HEK293 (cell line): Measurements from ENCODE around the gene IER2.
"Not testable (repeated sequence)": the region's sequence is repeated elsewhere in the genome, so short reads cannot be mapped to it uniquely, and the experiment has no call there.

Experiments used
- CTCF ChIA-PET: fragments of 350-600 bp; formaldehyde crosslinking; extraction: SDS; loops from one replicate; lab custom pipeline; 2021; ENCODE audit warnings: antibody characterized with exemption; lab: Yijun Ruan, JAX
- POLR2A ChIA-PET: fragments of 300-600 bp; formaldehyde crosslinking; extraction: SDS; loops from one replicate; lab custom pipeline; 2020; ENCODE audit warnings: antibody characterized with exemption, inconsistent platforms; lab: Yijun Ruan, JAX
- H3K27ac ChIP-seq: fragments of 200-500 bp; sonication (Bioruptor generic); 2 replicates; pipeline ENCODE4 v1.5.1; 2014; ENCODE audit warnings: low read depth, low read length, control low read depth, inconsistent platforms; ENCODE audit errors: extremely low read depth
- H3K36me3 ChIP-seq, 2 experiments: fragments of 200-500 bp in 1 of 2; sonication (Bioruptor generic) in 1 of 2; 1 replicate in 1 of 2; 2 replicates in 1 of 2; pipeline ENCODE4 v1.5.1; 2014 to 2017; ENCODE audit warnings: inconsistent platforms in 2 of 2, low read length in 2 of 2; ENCODE audit not compliant: control insufficient read depth in 2 of 2, insufficient read depth in 1 of 2
- H3K4me1 ChIP-seq: fragments of 200-500 bp; sonication (Bioruptor generic); 2 replicates; pipeline ENCODE4 v1.5.1; 2014; ENCODE audit warnings: mild to moderate bottlenecking, low read length, inconsistent platforms; ENCODE audit not compliant: control insufficient read depth, insufficient read depth
- H3K4me3 ChIP-seq: 2 replicates; pipeline ENCODE4 v1.5.1; 2011; ENCODE audit warnings: low read depth, mild to moderate bottlenecking, control low read depth, low read length, moderate library complexity
- H3K9me3 ChIP-seq: fragments of 200-500 bp; sonication (Bioruptor generic); 2 replicates; pipeline ENCODE4 v1.5.1; 2014; ENCODE audit warnings: low read depth, low read length, inconsistent platforms; ENCODE audit not compliant: control insufficient read depth, insufficient read depth
- EGR2 ChIP-seq: fragments of 450-650 bp; formaldehyde crosslinking; IDR thresholded peaks from 2 replicates; pipeline ENCODE4 v1.5.1; 2016; ENCODE audit warnings: low read depth, missing biosample characterization, missing genetic modification characterization
- KLF1 ChIP-seq: fragments of 450-650 bp; formaldehyde crosslinking; IDR thresholded peaks from 2 replicates; pipeline ENCODE4 v1.5.1; 2016; ENCODE audit warnings: missing biosample characterization, missing genetic modification characterization
- MEIS1 ChIP-seq: sonication (generic); formaldehyde crosslinking; IDR thresholded peaks from 2 replicates; pipeline ENCODE4 v1.8.1; 2022; ENCODE audit warnings: missing genetic modification reagents, mild to moderate bottlenecking, borderline replicate concordance
- PRDM6 ChIP-seq: fragments of 450-650 bp; formaldehyde crosslinking; IDR thresholded peaks from 2 replicates; pipeline ENCODE4 v1.5.1; 2017; ENCODE audit warnings: missing biosample characterization, missing genetic modification characterization
- TRIM28 ChIP-seq: IDR thresholded peaks from 2 replicates; pipeline ENCODE4 v1.6.1; 2011; ENCODE audit warnings: low read length, control low read depth, borderline replicate concordance
- ZFP69B ChIP-seq: fragments of 450-650 bp; formaldehyde crosslinking; IDR thresholded peaks from 2 replicates; pipeline ENCODE4 v1.5.1; 2016; ENCODE audit warnings: missing biosample characterization, missing genetic modification characterization
- ZNF211 ChIP-seq: fragments of 450-650 bp; formaldehyde crosslinking; IDR thresholded peaks from 2 replicates; pipeline ENCODE4 v1.5.1; 2016; ENCODE audit warnings: low read depth, missing biosample characterization, missing genetic modification characterization
- ZNF23 ChIP-seq: fragments of 450-650 bp; formaldehyde crosslinking; IDR thresholded peaks from 2 replicates; pipeline ENCODE4 v1.5.1; 2016; ENCODE audit warnings: missing biosample characterization, missing genetic modification characterization, borderline replicate concordance
- ZNF324 ChIP-seq: fragments of 450-650 bp; formaldehyde crosslinking; IDR thresholded peaks from 2 replicates; pipeline ENCODE4 v1.5.1; 2016; ENCODE audit warnings: missing biosample characterization, missing genetic modification characterization
- ZNF341 ChIP-seq: fragments of 450-650 bp; formaldehyde crosslinking; IDR thresholded peaks from 2 replicates; pipeline ENCODE4; 2016; ENCODE audit warnings: low read depth, missing biosample characterization, missing genetic modification characterization
- ZNF350 ChIP-seq: fragments of 450-650 bp; formaldehyde crosslinking; IDR thresholded peaks from 2 replicates; pipeline ENCODE4 v1.5.0; 2017; ENCODE audit warnings: missing biosample characterization, mild to moderate bottlenecking, missing genetic modification characterization
- ZNF366 ChIP-seq: fragments of 450-650 bp; formaldehyde crosslinking; conservative IDR thresholded peaks from 2 replicates; pipeline ENCODE4 v1.5.1; 2016; ENCODE audit warnings: missing biosample characterization, missing genetic modification characterization
- ZNF433 ChIP-seq: fragments of 450-650 bp; formaldehyde crosslinking; IDR thresholded peaks from 2 replicates; pipeline ENCODE4 v1.5.1; 2016; ENCODE audit warnings: missing biosample characterization, missing genetic modification characterization, low read depth
- ZNF692 ChIP-seq: fragments of 450-650 bp; formaldehyde crosslinking; IDR thresholded peaks from 2 replicates; pipeline ENCODE4 v1.5.1; 2016; ENCODE audit warnings: missing biosample characterization, missing genetic modification characterization
- ZNF843 ChIP-seq: fragments of 450-650 bp; formaldehyde crosslinking; IDR thresholded peaks from 2 replicates; pipeline ENCODE4 v1.5.1; 2016; ENCODE audit warnings: missing biosample characterization, missing genetic modification characterization

Gene IER2

GRCh38 chr19:13189600-13189999, 39.4 kb downstream of the IER2 start:
- H3K4me3 ChIP-seq = no peak overlapping the region
- TF ChIP-seq ZNF324 (tag by site-specific recombination) = no peak
- TF ChIP-seq TRIM28 = no peak
- TF ChIP-seq MEIS1 (CRISPR knock-in tag) = no peak
- TF ChIP-seq ZNF843 (tag by site-specific recombination) = no peak
- TF ChIP-seq ZNF350 (tag by site-specific recombination) = no peak
- TF ChIP-seq ZNF433 (tag by site-specific recombination) = no peak
- no peaks in the 10 kb centered on the region for H3K36me3 ChIP-seq
- H3K27ac ChIP-seq = no peak overlapping the region
- no peaks in the 10 kb centered on the region for H3K9me3 ChIP-seq
- H3K4me1 ChIP-seq = no peaks in the 10 kb centered on the region
- CTCF ChIA-PET = interaction anchor here (0.7 kb wide), 2 partner anchors 25 to 221 kb away, joined by 3 to 7 read pairs; no protein-coding TSS in a partner anchor
- POLR2A ChIA-PET = interaction anchor here (0.6 to 1.1 kb wide), 4 partner anchors 22 to 98 kb away, joined by 3 to 5 read pairs (median 4); no protein-coding TSS in a partner anchor

GRCh38 chr19:13190781-13191540, 40.8 kb downstream of the IER2 start:
- Histone ChIP-seq H3K9me3 (no peaks in the 10 kb centered on the region), H3K27ac (no peak overlapping the region), H3K4me3 (no peak overlapping the region), H3K36me3 (no peaks in the 10 kb centered on the region), H3K4me1 (no peaks in the 10 kb centered on the region)
- ChIA-PET CTCF (interaction anchor here (0.6 to 0.8 kb wide), 3 partner anchors 9 to 688 kb away, joined by 3 to 7 read pairs (median 3); no protein-coding TSS in a partner anchor), POLR2A (interaction anchor here (1.1 kb wide), 1 partner anchor 38 kb away, joined by 5 read pairs; no protein-coding TSS in a partner anchor)
- TF ChIP-seq ZNF211 (tag by site-specific recombination) (no peak), KLF1 (tag by site-specific recombination) (peak; percentile 27), ZNF692 (tag by site-specific recombination) (0 out of 2 replicates have a peak, but pooled peaks have one; percentile 20), ZFP69B (tag by site-specific recombination) (0 out of 2 replicates have a peak, but pooled peaks have one; percentile 65), ZNF366 (tag by site-specific recombination) (no peak)

- CTCF ChIA-PET = interaction anchor here (0.6 to 4.6 kb wide), 21 partner anchors 10 to 436 kb away, joined by 3 to 35 read pairs (median 5); no protein-coding TSS in a partner anchor
- Histone ChIP-seq H3K27ac (no peak overlapping the region), H3K9me3 (no peaks in the 10 kb centered on the region), H3K4me1 (no peaks in the 10 kb centered on the region), H3K4me3 (no peak overlapping the region), H3K36me3 (no peaks in the 10 kb centered on the region)
- POLR2A ChIA-PET = interaction anchor here (1.4 to 1.8 kb wide), 2 partner anchors 40 to 43 kb away, joined by 3 to 11 read pairs; no protein-coding TSS in a partner anchor
- TF ChIP-seq ZNF23 (tag by site-specific recombination) (no peak), ZNF341 (tag by site-specific recombination) (no peak)
- TF ChIP-seq, all 188 proteins: peak for 0
These were observed 45.5 kb downstream of the IER2 start for GRCh38 chr19:13195678-13196077.

- H3K36me3 ChIP-seq = no peaks in the 10 kb centered on the region
- CTCF ChIA-PET = interaction anchor here (0.6 kb wide), 1 partner anchor 22 kb away, joined by 3 read pairs; no protein-coding TSS in a partner anchor
- no peaks in the 10 kb centered on the region for H3K4me1 ChIP-seq
- no peak overlapping the region for H3K27ac ChIP-seq
- H3K9me3 ChIP-seq = no peaks in the 10 kb centered on the region
- TF ChIP-seq EGR2 (tag by site-specific recombination) = peak; percentile 44; the same call in 1 of the 2 replicates
- TF ChIP-seq PRDM6 (tag by site-specific recombination) = no peak
- no peak overlapping the region for H3K4me3 ChIP-seq
- POLR2A ChIA-PET = interaction anchor here (0.6 kb wide), 1 partner anchor 72 kb away, joined by 5 read pairs; no protein-coding TSS in a partner anchor
These were observed 48.4 kb downstream of the IER2 start for GRCh38 chr19:13198634-13199033.

GRCh38 chr19:13202112-13202511, 51.9 kb downstream of the IER2 start:
- H3K9me3 ChIP-seq, H3K27ac ChIP-seq, H3K36me3 ChIP-seq, H3K4me3 ChIP-seq, H3K4me1 ChIP-seq: not testable (repeated sequence)
- ChIA-PET CTCF (interaction anchor here (0.6 to 1.8 kb wide), 6 partner anchors 9 to 372 kb away, joined by 3 to 8 read pairs (median 4); no protein-coding TSS in a partner anchor), POLR2A (interaction anchor here (0.7 kb wide), 1 partner anchor 43 kb away, joined by 4 read pairs; no protein-coding TSS in a partner anchor)
